ENCODE data around the gene VDAC2. TPM values are rescaled to one million over a fixed set of nuclear protein-coding genes. Genes with fewer than 3 reads are reported as not detected.

VDAC2 gene
- total RNA-seq, 3 donors from 2014 or later = 265 to 296 (median 284) TPM

- TF ChIP-seq CTCF (IDR thresholded peaks at IDR 0.05) = no peak
- no peak for DNase-seq
- intact Hi-C loops (cut with DNase I, micrococcal nuclease) = no loop called here
- H3K36me3 ChIP-seq (ENCODE audit: low read depth) = peaks cover 6% of the 10 kb centered on the region
- no peak for ATAC-seq
- peaks cover 13% of the 10 kb centered on the region for H3K4me1 ChIP-seq (ENCODE audit: low read depth)
- H3K9me3 ChIP-seq = no peaks in the 10 kb centered on the region
- no peak overlapping the region for H3K4me3 ChIP-seq
Measured at GRCh38 chr10:75223507-75223906, 12.9 kb downstream of the VDAC2 start.

GRCh38 chr10:75226095-75226494, 15.5 kb downstream of the VDAC2 start:
- Histone ChIP-seq H3K9me3 (no peaks in the 10 kb centered on the region), H3K4me3 (no peak overlapping the region), H3K36me3 (ENCODE audit: low read depth) (no peaks in the 10 kb centered on the region)

GRCh38 chr10:75226656-75227055, 16.1 kb downstream of the VDAC2 start:
- ATAC-seq (no peak), DNase-seq (no peak)
- Histone ChIP-seq H3K4me3 (no peak overlapping the region), H3K36me3 (ENCODE audit: low read depth) (no peaks in the 10 kb centered on the region), H3K4me1 (ENCODE audit: low read depth) (peaks cover 13% of the 10 kb centered on the region), H3K9me3 (no peaks in the 10 kb centered on the region)
- intact Hi-C loops (cut with DNase I, micrococcal nuclease) = no loop called here
- no peak for TF ChIP-seq CTCF (IDR thresholded peaks at IDR 0.05)

More at GRCh38 chr10:75226095-75226494, 15.5 kb downstream of the VDAC2 start:
- H3K4me1 ChIP-seq (ENCODE audit: low read depth) = peaks cover 13% of the 10 kb centered on the region
- ATAC-seq (no peak), DNase-seq (no peak)
- intact Hi-C loops (cut with DNase I, micrococcal nuclease) = no loop called here
- no peak for TF ChIP-seq CTCF (IDR thresholded peaks at IDR 0.05)

- H3K4me3 ChIP-seq = no peak overlapping the region
- DNase-seq (no peak), ATAC-seq (no peak)
- peaks cover 13% of the 10 kb centered on the region for H3K4me1 ChIP-seq (ENCODE audit: low read depth)
- TF ChIP-seq CTCF (IDR thresholded peaks at IDR 0.05) = no peak
- no peaks in the 10 kb centered on the region for H3K9me3 ChIP-seq
- intact Hi-C loops (cut with DNase I, micrococcal nuclease) = no loop called here
- H3K36me3 ChIP-seq (ENCODE audit: low read depth) = no peaks in the 10 kb centered on the region
Measured at GRCh38 chr10:75228278-75228677, 17.7 kb downstream of the VDAC2 start.

- DNase-seq (no peak), ATAC-seq (no peak)
- H3K4me3 ChIP-seq = no peak overlapping the region
- no peaks in the 10 kb centered on the region for H3K36me3 ChIP-seq (ENCODE audit: low read depth)
- intact Hi-C loops (cut with DNase I, micrococcal nuclease) = no loop called here
- TF ChIP-seq CTCF (IDR thresholded peaks at IDR 0.05) = no peak
- H3K9me3 ChIP-seq = no peaks in the 10 kb centered on the region
- H3K4me1 ChIP-seq (ENCODE audit: low read depth) = peaks cover 13% of the 10 kb centered on the region
Measured at GRCh38 chr10:75228834-75229233, 18.2 kb downstream of the VDAC2 start.

GRCh38 chr10:75229971-75230370, 19.4 kb downstream of the VDAC2 start:
- Histone ChIP-seq H3K36me3 (ENCODE audit: low read depth) (no peaks in the 10 kb centered on the region), H3K9me3 (no peaks in the 10 kb centered on the region), H3K4me1 (ENCODE audit: low read depth) (peaks cover 13% of the 10 kb centered on the region), H3K4me3 (no peak overlapping the region)
- DNase-seq (no peak), ATAC-seq (no peak)
- TF ChIP-seq CTCF (IDR thresholded peaks at IDR 0.05) = no peak
- intact Hi-C loops (cut with DNase I, micrococcal nuclease) = loop anchor here in 1 of 2 donors (10.0 kb wide), 1 partner anchor 985 kb away; no protein-coding TSS in a partner anchor

All from mucosa of descending colon (tissue), 3 donors.